Peyer's patch (tissue), 4 donors: ENCODE results near the gene MLLT10. TPM values are rescaled to one million over a fixed set of nuclear protein-coding genes. Genes with fewer than 3 reads are reported as not detected.

Experiments
- DNase-seq, 3 donors: peaks; one replicate each; pipeline ENCODE4 v3.0.0-alpha.2; 2017 to 2019
- H3K27ac ChIP-seq, 4 donors: fragments of 200-600 bp; sonication (generic); one replicate each; pipeline ENCODE4 v1.5.1; 2016 to 2019
- H3K27me3 ChIP-seq, 2 donors: fragments of 200-600 bp; sonication (generic); one replicate each; pipeline ENCODE4 v1.5.1; 2019
- H3K36me3 ChIP-seq, 3 donors: fragments of 200-600 bp; sonication (generic); one replicate each; pipeline ENCODE4 v1.5.1; 2016 to 2019
- H3K4me1 ChIP-seq, 4 donors: fragments of 200-600 bp; sonication (generic); one replicate each; pipeline ENCODE4 v1.5.1; 2016 to 2019
- H3K4me3 ChIP-seq, 4 donors: fragments of 200-600 bp; sonication (generic); 1 replicate in 3 of 4; 2 replicates in 1 of 4; pipeline ENCODE4 v1.5.1; 2016 to 2019; ENCODE audit warnings: mild to moderate bottlenecking in 1 of 4
- H3K9me3 ChIP-seq, 4 donors: fragments of 200-600 bp; sonication (generic); one replicate each; pipeline ENCODE4 v1.5.1; 2016 to 2019; ENCODE audit warnings: mild to moderate bottlenecking in 1 of 4
- POLR2A ChIP-seq, 2 donors: fragments of 450-650 bp; IDR thresholded peaks; one replicate each; pipeline ENCODE4 v1.5.1; 2017; ENCODE audit warnings: antibody characterized with exemption in 2 of 2, mild to moderate bottlenecking in 2 of 2, moderate library complexity in 2 of 2
- total RNA-seq, 4 donors: library from RNA; depleted of rRNA; stranded (reverse); fragments of >200 nt; gene quantifications; one replicate each; pipeline ENCODE4 v1.1.0, GENCODE V29; 2016
- TF ChIP-seq, protein P1 (sequence below), 6 experiments: fragments of 450-650 bp in 4 of 6; fragments of 200-600 bp in 2 of 6; sonication (generic) in 1 of 6; IDR thresholded peaks; one replicate each; pipeline ENCODE4 v1.5.1; 2017 to 2019; ENCODE audit warnings: antibody characterized with exemption in 6 of 6, mild to moderate bottlenecking in 3 of 6, moderate library complexity in 1 of 6

MLLT10 gene
- total RNA-seq, 4 donors from 2014 or later = 25.2 to 65.2 (median 40.1) TPM

DNA sequence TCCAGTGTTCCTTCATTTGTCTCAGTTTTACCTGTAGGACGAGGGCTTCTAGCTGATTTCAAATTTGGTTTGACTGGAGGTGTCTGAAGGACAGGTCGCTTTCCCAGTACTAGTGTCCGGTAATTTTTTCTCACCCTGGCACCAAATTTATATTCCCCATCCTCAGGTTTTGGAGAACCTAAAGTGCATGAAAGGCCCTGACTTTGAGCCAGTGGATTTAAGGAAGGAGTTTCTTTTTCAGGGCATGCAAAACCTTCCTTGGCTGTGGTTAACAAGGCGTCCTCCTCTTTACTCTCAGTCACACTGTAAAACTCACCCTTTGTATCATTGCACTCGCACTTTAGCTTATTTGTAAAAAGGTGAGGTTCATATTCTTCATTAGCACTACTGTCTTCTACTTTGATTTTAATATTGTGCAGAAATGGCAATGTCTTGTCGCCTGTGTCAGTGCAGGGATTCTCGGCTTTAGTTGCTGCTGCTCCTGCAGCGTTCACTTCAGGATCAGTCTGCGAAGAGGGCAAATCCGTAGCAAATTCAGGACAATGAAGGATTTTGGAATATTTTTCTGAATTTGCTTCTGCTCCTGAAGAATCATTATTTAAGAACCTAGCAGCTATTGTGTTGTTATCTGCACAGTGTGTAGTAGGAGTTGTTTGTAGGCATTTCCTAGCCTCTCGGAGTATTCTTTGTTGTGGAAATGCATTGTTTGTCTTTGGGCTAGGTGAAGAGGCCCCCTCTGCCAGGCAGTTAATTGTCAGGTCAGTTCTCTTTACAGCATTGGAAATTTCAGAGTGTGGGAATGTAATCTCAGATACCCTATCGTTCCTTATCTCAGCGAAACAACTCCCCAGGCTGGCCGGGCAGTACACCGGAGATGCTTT, 18.4 kb upstream of the MLLT10 start:
- peak overlapping the region in 3 of 4 donors; percentile 52 to 63 (median 58) for H3K4me3 ChIP-seq
- H3K9me3 ChIP-seq = no peaks in the 10 kb centered on the region
- TF ChIP-seq POLR2A (IDR thresholded peaks at IDR 0.05) = no peak
- TF ChIP-seq, protein P1, sequence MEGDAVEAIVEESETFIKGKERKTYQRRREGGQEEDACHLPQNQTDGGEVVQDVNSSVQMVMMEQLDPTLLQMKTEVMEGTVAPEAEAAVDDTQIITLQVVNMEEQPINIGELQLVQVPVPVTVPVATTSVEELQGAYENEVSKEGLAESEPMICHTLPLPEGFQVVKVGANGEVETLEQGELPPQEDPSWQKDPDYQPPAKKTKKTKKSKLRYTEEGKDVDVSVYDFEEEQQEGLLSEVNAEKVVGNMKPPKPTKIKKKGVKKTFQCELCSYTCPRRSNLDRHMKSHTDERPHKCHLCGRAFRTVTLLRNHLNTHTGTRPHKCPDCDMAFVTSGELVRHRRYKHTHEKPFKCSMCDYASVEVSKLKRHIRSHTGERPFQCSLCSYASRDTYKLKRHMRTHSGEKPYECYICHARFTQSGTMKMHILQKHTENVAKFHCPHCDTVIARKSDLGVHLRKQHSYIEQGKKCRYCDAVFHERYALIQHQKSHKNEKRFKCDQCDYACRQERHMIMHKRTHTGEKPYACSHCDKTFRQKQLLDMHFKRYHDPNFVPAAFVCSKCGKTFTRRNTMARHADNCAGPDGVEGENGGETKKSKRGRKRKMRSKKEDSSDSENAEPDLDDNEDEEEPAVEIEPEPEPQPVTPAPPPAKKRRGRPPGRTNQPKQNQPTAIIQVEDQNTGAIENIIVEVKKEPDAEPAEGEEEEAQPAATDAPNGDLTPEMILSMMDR (IDR thresholded peaks at IDR 0.05) = no peak
- peaks cover 0 to 35% (median 10%) of the 10 kb centered on the region in 4 donors for H3K4me1 ChIP-seq
- peaks cover 0 to 17% of the 10 kb centered on the region in 2 donors for H3K27me3 ChIP-seq
- DNase-seq = no peak
- no peaks in the 10 kb centered on the region for H3K36me3 ChIP-seq
- H3K27ac ChIP-seq = peak overlapping the region in 3 of 4 donors; percentile 59 to 75 (median 60)

DNA sequence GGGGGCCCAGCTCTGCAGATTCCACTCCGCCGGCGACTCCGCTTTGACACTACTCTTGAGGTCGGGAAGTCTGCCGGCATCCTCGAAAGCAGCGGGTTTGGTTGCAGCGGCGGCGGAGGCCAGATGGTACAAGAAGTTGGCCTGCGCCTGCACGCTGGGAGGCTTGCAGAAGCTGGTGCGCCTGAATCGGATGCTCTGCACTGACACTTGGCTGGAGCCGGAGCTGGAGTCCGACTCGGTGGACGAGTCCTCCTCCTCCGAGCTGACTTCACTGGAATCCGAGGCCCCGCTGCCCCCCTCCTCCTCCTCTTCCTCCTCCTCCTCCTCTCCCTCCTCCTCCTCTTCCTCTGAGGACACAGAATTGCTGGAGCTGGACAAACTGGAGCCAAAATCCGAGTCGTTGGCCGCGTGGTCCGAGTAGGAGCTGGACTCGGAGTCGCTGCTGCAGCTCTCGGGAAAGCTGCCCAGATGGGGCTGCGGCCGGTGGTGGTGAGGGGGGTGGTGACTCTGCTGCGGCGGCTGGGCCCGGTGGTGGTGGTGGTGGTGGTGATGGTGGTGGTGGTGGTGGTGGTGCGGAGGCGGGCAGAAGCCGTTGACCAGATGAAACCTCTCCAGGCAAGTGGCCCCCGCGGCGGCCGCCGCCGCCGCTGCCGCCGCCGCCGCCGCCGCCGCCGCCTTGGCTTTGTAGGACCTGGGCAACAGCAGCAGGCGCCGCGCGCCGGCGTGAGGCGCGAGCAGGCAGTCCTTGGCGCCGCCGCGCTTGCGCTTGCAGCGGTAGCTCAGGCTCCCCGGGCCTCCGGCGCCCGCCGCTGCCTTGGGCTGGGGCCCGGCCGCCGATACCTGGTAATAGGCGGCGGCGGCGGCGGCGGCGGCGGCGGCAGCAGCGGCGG, 17.5 kb upstream of the MLLT10 start:
- Histone ChIP-seq H3K4me1 (peaks cover 0 to 35% (median 10%) of the 10 kb centered on the region in 4 donors), H3K9me3 (no peaks in the 10 kb centered on the region), H3K27me3 (peaks cover 0 to 17% of the 10 kb centered on the region in 2 donors), H3K36me3 (no peaks in the 10 kb centered on the region), H3K4me3 (peak overlapping the region; percentile 39 to 63 (median 55)), H3K27ac (peak overlapping the region in 3 of 4 donors; percentile 59 to 75 (median 60))
- peak in 2 of 3 donors; percentile 68 to 70 for DNase-seq
- no peak for TF ChIP-seq POLR2A (IDR thresholded peaks at IDR 0.05)
- TF ChIP-seq, protein P1 (IDR thresholded peaks at IDR 0.05) = no peak

DNA sequence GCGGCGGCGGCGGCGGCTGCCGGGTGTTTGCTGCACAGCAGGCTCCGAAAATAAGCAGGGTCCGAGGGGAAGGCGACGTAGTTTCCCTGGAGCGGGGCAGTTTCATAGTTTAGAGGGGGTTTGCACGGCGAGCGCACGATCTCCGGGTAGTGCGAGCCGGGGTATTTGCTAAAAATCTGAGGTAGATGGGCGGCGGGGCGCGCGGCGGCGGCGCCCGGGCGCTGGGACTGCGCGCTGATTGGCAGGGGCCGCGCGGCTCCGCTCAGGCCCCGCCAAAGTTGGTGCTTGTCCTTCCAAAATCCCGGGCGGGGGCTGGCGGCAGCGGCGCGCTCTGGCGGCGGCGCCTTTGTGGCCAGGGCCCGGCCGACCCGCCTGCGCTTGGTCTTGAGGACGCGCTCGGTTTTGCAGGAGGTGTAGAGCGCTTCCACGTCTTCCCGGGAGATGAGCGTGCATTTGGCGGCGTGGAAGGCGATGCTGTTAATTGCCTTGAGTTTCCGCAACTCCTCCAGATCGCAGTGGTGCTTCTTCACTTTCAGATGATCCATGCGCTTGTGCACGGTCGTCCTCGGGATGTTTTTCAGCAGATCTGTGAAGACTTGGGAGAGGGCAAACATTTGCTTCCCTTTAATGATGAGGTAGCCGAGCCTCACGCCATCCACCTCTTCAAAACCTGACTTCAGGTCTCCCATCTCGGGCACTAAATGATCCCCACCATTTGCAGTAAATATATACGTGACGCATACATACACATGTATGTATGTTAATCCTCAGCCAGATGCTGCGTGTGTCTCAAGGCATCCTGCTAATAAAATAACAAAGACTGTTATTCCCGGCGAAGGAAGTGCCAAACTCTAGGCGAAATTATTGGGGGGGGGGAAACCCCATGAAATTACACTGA, 16.6 kb upstream of the MLLT10 start:
- peak overlapping the region in 3 of 4 donors; percentile 28 to 75 (median 60) for H3K27ac ChIP-seq
- no peaks in the 10 kb centered on the region for H3K9me3 ChIP-seq
- H3K27me3 ChIP-seq = peaks cover 0 to 17% of the 10 kb centered on the region in 2 donors
- H3K36me3 ChIP-seq = no peaks in the 10 kb centered on the region
- H3K4me1 ChIP-seq = peaks cover 0 to 35% (median 10%) of the 10 kb centered on the region in 4 donors
- TF ChIP-seq, protein P1 (IDR thresholded peaks at IDR 0.05) = no peak
- no peak for TF ChIP-seq POLR2A (IDR thresholded peaks at IDR 0.05)
- peak overlapping the region; percentile 39 to 63 (median 55) for H3K4me3 ChIP-seq
- peak in 2 of 3 donors; percentile 56 to 61 for DNase-seq

DNA sequence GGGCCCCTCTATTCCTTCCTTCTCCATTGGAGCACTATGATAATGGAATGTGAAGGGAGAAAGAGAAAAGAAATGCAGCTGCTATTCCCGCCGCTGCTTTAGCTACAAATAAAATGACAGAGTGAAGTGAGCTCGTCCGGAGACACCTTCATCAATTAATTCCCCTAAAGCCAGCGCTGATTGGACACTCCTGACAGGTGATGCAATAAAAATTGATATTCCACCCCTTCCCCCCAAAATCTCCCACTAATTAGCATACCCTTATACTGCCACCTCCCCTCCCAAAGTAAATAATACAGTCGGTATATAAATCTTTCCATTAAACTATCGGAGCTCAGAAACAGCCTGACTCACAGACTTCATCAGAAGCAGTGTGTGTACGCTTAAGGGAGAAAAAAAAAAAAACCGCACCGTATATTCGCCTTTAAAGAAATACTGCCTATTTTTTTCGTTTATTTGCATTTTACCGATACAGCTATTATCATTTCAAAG, 15.8 kb upstream of the MLLT10 start:
- Histone ChIP-seq H3K4me1 (peaks cover 0 to 35% (median 10%) of the 10 kb centered on the region in 4 donors), H3K27me3 (peaks cover 0 to 17% of the 10 kb centered on the region in 2 donors), H3K9me3 (no peaks in the 10 kb centered on the region), H3K36me3 (no peaks in the 10 kb centered on the region), H3K27ac (peak overlapping the region in 2 of 4 donors; percentile 28 to 75), H3K4me3 (peak overlapping the region in 2 of 4 donors; percentile 24 to 63)
- no peak for TF ChIP-seq POLR2A (IDR thresholded peaks at IDR 0.05)
- TF ChIP-seq, protein P1 (IDR thresholded peaks at IDR 0.05) = no peak
- DNase-seq = no peak
